GM18858 (cell line): ENCODE measurements around the gene MYL7.
A peak's percentile ranks its signal among the peaks of the same experiment; 100 is the strongest.
"Not testable (repeated sequence)": the region's sequence is repeated elsewhere in the genome, so short reads cannot be mapped to it uniquely, and the experiment has no call there.

ENCODE experiments used
- ATAC-seq: cut with Tn5 transposase; IDR thresholded peaks from one replicate; pipeline ENCODE4 v1.9.1; 2021; ENCODE audit not compliant: unreplicated experiment

Gene MYL7

GRCh38 chr7:44133295-44133694 lies 7.8 kb downstream of the MYL7 start:
- no peak for ATAC-seq

DNA sequence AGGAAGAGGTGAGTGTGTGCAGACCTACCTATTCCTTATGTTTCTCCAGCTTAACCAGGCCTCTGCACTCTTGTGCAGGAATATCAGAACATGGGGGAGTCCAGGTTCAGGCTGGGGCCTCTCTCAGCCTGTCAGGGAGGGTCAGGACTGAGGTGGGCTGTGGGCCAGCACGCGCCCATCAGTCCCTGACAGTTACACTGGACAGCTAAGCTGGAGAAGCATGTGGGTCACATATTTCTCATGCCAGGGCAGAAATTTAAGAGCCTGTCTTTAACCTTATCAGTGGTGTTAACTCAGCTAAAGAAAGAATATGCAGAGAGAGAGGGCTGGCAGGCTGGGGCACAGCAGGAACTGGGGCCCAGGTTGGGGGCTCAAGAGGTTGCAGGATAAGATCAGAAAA lies 9.1 kb downstream of the MYL7 start:
- no peak for ATAC-seq

DNA sequence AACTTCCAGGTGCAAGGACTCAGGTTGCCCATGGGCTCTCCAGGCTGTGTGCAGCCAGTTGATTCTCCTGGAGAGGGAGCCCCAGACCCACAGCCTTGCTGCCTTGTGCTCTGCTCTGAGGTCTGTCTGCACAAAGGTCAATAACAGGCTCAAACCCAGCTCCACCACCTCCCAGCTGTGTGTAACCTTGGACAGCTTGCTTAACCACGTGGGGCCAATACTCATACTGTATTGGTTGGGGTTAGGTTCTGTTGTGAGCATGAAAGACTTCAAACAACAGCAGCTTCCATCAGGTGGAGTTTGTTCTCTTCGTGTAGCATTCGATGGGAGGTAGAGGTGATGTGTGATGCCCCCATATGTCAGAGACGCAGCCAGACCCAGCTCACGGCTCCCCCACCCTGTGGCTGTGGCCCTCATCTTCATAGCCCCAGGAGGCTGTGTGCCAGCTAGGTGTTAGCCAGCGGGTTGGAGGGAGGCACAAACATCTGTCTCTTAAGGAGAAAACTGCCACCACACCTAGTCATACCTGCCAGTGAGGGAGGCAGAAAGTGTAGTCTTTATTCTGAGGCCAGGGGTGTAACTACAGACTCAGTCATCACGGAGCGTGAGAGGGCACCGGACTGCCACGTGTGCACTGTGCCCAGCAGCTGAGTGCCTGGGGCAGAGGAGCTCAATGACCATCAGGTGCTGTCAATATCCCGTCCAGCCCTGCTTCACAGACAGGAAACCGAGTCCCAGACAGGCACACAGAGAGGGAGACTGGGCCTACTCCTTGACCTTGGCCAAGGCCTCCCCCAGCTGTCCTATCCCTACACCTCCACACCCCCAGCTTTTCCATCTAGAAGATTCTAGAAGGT lies 9.7 kb downstream of the MYL7 start:
- no peak for ATAC-seq

- ATAC-seq, result no peak
Observed at GRCh38 chr7:44128721-44129582, 12.2 kb downstream of the MYL7 start.

DNA sequence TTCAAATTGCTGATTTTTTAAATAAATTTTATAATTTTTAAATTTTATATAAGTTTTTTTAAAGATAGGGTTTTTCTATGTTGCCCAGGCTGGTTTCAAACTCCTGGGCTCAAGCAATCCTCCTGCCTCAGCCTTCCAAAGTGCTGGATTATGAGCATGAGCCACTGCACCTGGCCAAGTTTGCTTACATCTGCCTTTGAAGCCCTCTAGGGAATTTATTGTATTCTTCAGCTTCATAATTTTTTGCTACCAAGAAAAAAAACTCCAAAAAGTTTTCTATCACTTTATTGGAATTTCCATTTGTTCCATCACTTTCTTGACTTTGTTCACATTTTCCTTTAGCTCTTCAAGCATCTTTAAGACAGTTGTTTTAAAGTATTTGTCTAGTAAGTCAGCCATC lies 14.0 kb downstream of the MYL7 start:
- ATAC-seq, result no peak

GRCh38 chr7:44126574-44126973 lies 14.6 kb downstream of the MYL7 start:
- ATAC-seq, result not testable (repeated sequence)

DNA sequence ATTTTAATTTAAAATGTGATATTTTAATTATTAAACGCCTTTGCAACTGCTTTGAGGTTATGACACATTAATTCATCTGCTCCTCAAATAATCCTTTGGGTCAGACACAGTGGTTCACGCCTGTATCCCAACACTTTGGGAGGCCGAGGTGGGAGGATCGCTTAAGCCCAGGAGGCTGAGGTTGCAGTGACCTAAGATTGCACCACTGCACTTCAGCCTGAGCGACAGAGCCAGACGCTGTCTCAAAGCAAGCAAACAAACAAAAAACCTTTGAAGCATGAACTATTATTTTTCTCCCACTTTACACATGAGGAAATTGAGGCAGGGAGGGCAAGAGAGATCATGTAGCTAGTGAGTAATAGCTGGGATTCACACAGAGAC lies 16.3 kb downstream of the MYL7 start:
- no peak for ATAC-seq

DNA sequence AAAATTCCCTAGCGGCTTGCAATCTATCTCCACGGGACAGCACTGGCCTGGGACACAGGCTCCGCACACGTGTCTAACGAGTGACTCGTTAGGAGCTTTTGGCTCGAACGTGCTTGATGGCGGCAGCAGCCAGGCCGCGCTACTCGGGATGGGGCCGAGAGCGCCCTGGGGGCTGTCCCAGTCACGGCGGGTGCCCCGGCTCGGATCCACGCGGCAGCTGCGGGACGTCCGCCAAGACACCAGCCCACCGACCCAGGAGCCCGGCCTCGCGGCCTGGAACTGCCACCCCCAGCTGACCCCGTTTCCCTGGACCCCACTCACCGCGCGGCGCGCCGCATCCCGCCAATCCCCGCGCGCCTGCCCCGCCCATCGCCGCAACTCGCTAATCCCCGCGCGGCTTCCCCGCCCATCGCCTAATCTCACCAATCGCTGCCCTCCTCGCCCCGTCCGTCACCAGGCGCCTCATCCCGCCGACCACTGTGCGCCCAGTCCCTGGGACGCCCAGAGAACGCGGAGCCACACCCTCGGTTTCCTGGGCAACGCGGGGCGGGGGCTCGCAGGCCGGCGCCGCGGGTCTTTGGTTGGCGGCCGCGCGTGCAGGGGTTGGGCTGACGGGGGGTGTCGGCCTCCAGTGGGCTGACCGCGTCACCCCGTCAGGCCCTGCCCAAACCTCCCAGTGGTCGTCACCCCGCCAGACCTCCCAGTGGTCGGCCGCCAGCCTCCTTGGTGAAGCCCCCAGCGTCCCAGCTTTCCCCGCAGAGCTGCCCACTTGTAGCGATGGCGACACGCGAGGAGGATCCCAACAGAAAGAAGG lies 17.7 kb downstream of the MYL7 start, which contains the start of gene POLD2:
TSS of gene POLD2 (minus strand) at position 359 of the 814 bp plus-strand sequence. CDS start 1,495 bp downstream, outside the sequence.
- peak; percentile 93 for ATAC-seq

- ATAC-seq, result no peak
Observed at GRCh38 chr7:44122529-44122928, 18.6 kb downstream of the MYL7 start.

DNA sequence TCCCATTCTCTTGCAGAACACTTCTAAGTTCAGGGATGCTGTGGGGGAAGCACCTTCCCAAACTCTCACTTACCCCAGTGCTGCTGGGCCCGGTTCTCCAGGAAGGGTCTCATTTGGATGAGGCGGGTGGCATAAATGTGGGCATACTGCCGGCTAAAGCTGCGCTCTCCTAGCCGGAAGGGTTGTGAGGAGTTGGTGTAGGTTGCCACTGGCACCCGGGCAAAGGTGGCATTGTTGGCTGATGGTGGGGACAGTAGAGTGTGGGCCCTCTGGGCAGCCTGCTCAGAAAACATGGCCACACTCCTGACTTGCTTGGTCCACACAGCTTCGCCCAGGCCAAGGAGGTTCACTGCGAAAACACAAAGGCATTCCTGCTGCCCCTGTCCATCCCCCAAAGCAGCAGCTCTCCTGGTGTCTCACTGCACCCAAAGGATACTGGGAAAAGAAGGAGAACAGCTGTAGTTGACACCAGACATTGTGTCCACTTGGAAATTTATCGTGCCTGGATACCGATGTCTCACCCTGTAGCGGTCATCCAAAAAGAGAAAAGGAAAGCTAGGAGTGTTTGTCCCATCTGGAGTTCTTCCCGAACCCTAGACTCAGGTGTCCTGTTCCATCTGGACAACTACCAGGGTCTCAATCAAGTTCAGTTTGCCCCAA lies 19.2 kb downstream of the MYL7 start:
- ATAC-seq, result no peak

DNA sequence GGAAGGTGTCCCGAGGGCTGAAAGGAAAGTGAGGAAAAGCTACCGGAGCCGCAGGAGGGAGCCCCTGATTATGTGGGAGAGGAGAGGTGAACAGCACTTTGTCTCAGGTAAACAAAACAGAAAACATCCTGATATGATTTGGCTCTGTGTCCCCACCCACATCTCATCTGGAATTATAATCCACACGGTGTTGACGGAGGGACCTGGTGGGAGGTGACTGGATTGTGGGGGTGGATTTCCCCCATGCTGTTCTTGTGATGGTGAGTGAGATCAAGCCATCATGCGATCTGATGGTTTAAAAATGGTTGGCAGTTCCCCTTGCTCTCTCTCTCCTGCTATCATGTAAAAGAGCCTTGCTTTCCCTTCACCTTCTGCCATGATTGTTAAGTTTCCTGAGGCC lies 20.7 kb downstream of the MYL7 start:
- no peak for ATAC-seq

DNA sequence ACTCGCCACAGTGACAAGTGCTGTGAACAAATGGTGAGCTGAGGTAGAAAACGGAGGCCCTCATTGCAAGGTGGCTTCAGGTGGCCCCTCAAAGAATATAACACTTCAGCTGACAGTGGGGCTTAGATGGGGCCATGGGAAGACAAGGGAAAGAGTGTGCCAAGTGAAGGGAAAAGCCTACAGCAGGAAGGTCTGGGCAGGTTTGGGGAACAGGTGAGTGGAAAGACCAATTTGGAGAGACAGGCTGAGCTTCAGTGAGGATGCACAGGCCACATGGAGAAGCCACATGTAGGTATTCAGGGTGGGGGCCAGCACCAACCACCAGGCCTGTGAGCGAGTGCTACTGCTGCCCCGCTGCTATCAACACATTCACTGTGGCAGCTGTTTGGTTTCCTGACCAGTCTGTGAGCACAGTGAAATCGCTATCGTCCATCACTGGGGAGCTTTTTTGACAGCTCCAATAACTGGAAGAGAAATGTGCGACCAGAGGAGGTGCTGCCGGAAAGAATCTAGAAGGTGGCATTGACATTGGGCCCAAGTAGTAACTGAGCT lies 21.2 kb downstream of the MYL7 start:
- ATAC-seq, result no peak

DNA sequence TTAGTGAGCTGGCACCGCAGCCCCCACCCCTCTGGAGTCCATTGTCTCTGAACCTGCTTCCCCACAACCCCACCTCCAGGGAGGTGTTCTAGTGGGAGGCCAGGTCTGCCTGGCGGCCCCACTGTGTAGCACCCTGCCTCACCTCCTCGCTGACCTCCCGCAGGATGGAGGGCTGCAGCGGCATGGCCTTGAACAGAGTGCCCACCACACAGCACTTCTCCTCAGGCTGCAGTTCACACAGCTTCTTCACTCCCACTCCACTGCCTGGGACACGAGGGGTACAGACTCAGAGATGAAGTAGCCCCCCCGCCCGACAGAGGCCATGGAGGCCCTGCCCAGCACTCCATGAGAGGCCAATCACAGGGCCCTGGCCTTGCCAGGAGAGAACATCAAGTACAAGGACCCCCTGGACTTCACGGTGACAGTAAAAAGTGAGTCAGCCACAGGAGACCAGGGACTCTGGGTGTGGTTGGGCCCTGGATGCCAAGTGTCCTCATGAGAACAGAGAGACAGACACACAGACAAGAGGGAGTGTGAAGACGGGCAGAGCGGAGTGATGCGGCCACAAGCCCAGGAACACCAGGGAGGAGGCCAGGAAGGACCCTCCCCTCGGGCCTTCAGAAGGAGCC lies 23.2 kb downstream of the MYL7 start:
- no peak for ATAC-seq

GRCh38 chr7:44116789-44117666 lies 24.1 kb downstream of the MYL7 start:
- no peak for ATAC-seq

- ATAC-seq, result no peak
Observed at GRCh38 chr7:44116087-44116788, 24.9 kb downstream of the MYL7 start.

GRCh38 chr7:44114586-44115310 lies 26.4 kb downstream of the MYL7 start:
- no peak for ATAC-seq

GRCh38 chr7:44113764-44114354 lies 27.3 kb downstream of the MYL7 start:
- ATAC-seq, result no peak
